GM23338 (cell line): Measurements from ENCODE around the gene ZNF488. TPM values are rescaled to one million over a fixed set of nuclear protein-coding genes. Genes with fewer than 3 reads are reported as not detected.

ENCODE experiments used
- ATAC-seq: fragments of 200-7000 bp; cut with Tn5 transposase; 3 replicates; pipeline ENCODE4 v1.9.1; 2020
- DNase-seq: peaks from one replicate; pipeline ENCODE4 v3.0.0-alpha.2; 2015; ENCODE audit warnings: low spot score
- H2AFZ ChIP-seq: fragments of 200-600 bp; sonication (generic); 2 replicates; pipeline ENCODE4 v1.8.0; 2016; ENCODE audit warnings: antibody characterized with exemption, mild to moderate bottlenecking, moderate library complexity
- H3F3A ChIP-seq: fragments of 200-600 bp; sonication (generic); replicated peaks from 2 replicates; pipeline ENCODE4 v1.8.0; 2017; ENCODE audit warnings: antibody characterized with exemption, mixed run types, low read depth
- H3K27ac ChIP-seq: fragments of 200-600 bp; sonication (generic); 2 replicates; pipeline ENCODE4 v1.6.1; 2016; ENCODE audit warnings: low read depth
- H3K27me3 ChIP-seq: fragments of 200-600 bp; sonication (generic); 2 replicates; pipeline ENCODE4 v1.8.0; 2016; ENCODE audit warnings: mild to moderate bottlenecking, mixed run types, moderate library complexity; ENCODE audit not compliant: insufficient read depth
- H3K36me3 ChIP-seq: fragments of 200-600 bp; sonication (generic); 2 replicates; pipeline ENCODE4 v1.8.0; 2016; ENCODE audit warnings: mild to moderate bottlenecking; ENCODE audit not compliant: insufficient read depth
- H3K4me1 ChIP-seq: fragments of 200-600 bp; sonication (generic); 2 replicates; pipeline ENCODE4 v1.8.0; 2016; ENCODE audit warnings: mild to moderate bottlenecking, moderate library complexity; ENCODE audit not compliant: insufficient read depth
- H3K4me2 ChIP-seq: fragments of 200-600 bp; sonication (generic); 2 replicates; pipeline ENCODE4 v1.7.1; 2017; ENCODE audit warnings: mixed run types
- H3K4me3 ChIP-seq: fragments of 200-600 bp; sonication (generic); 2 replicates; pipeline ENCODE4 v1.6.1; 2016; ENCODE audit warnings: mixed run types
- H3K79me2 ChIP-seq: fragments of 200-600 bp; sonication (generic); replicated peaks from 2 replicates; pipeline ENCODE4 v1.8.0; 2017; ENCODE audit warnings: mild to moderate bottlenecking; ENCODE audit not compliant: insufficient read depth
- H3K9me2 ChIP-seq: fragments of 200-600 bp; sonication (generic); 2 replicates; pipeline ENCODE4 v1.8.0; 2017; ENCODE audit not compliant: insufficient read depth
- H4K20me1 ChIP-seq: fragments of 200-600 bp; sonication (generic); replicated peaks from 2 replicates; pipeline ENCODE4 v1.8.0; 2017; ENCODE audit warnings: mild to moderate bottlenecking; ENCODE audit not compliant: insufficient read depth
- H3K27ac Mint-ChIP-seq: 2 replicates; pipeline ENCODE4 v1.8.0; 2020; ENCODE audit warnings: inconsistent platforms, mild to moderate bottlenecking, moderate library complexity, mixed read lengths
- H3K27me3 Mint-ChIP-seq: 3 replicates; pipeline ENCODE4 v1.8.0; 2022; ENCODE audit warnings: low read depth, mild to moderate bottlenecking, moderate library complexity, mixed read lengths, inconsistent platforms; ENCODE audit not compliant: insufficient read depth, poor library complexity
- H3K36me3 Mint-ChIP-seq: 3 replicates; pipeline ENCODE4 v1.8.0; 2021; ENCODE audit warnings: low read depth, mild to moderate bottlenecking, inconsistent platforms, moderate library complexity, mixed read lengths
- H3K4me1 Mint-ChIP-seq: 3 replicates; pipeline ENCODE4 v1.8.0; 2020; ENCODE audit warnings: mild to moderate bottlenecking, inconsistent platforms, mixed read lengths
- H3K4me3 Mint-ChIP-seq: 3 replicates; pipeline ENCODE4 v1.8.0; 2021; ENCODE audit warnings: moderate library complexity, mild to moderate bottlenecking, inconsistent platforms, mixed read lengths
- H3K9me3 Mint-ChIP-seq: 3 replicates; pipeline ENCODE4 v1.8.0; 2020; ENCODE audit warnings: moderate library complexity, mild to moderate bottlenecking, inconsistent platforms, mixed read lengths
- EZH2 ChIP-seq: fragments of 200-600 bp; sonication (generic); IDR thresholded peaks from one replicate; pipeline ENCODE4 v1.8.0; 2017; ENCODE audit warnings: antibody characterized with exemption, mild to moderate bottlenecking, low read depth; ENCODE audit not compliant: unreplicated experiment
- EZH2phosphoT487 ChIP-seq: fragments of 200-600 bp; sonication (generic); IDR thresholded peaks from one replicate; pipeline ENCODE4 v1.8.1; 2018; ENCODE audit warnings: antibody characterized with exemption; ENCODE audit not compliant: unreplicated experiment
- NANOG ChIP-seq: IDR thresholded peaks from 2 replicates; pipeline ENCODE4 v1.6.1; 2016; ENCODE audit warnings: antibody characterized with exemption, borderline replicate concordance
- ZNF462 ChIP-seq: fragments of 250-450 bp; sonication (Bioruptor Pico); IDR thresholded peaks from 2 replicates; pipeline ENCODE4 v1.5.0; 2020; ENCODE audit warnings: mild to moderate bottlenecking, moderate library complexity
- polyA plus RNA-seq: library from polyadenylated mRNA; unstranded; fragments of >200 nt; fragmentation: Nextera tagmentation; extraction: Ambion mirVana; gene quantifications from 2 replicates; pipeline ENCODE4 v1.2.1, GENCODE V29; 2016
- total RNA-seq: library from RNA; depleted of rRNA; stranded (reverse); fragments of >200 nt; shearing (Covaris generic); gene quantifications from 2 replicates; pipeline ENCODE4 v1.2.3, GENCODE V29; 2014
- TF ChIP-seq, protein P1 (sequence below), 2 experiments: fragments of 200-600 bp in 1 of 2; sonication (generic) in 1 of 2; conservative IDR thresholded peaks; 2 replicates each; pipeline versions ENCODE4 v1.5.1 to v1.6.1; 2016 to 2017; ENCODE audit warnings: antibody characterized with exemption in 2 of 2, low read depth in 2 of 2, mild to moderate bottlenecking in 2 of 2, moderate library complexity in 1 of 2

Gene ZNF488
- total and polyA plus RNA-seq, 2 experiments from 2014 or later = 2.5 to 5.2 TPM

DNA sequence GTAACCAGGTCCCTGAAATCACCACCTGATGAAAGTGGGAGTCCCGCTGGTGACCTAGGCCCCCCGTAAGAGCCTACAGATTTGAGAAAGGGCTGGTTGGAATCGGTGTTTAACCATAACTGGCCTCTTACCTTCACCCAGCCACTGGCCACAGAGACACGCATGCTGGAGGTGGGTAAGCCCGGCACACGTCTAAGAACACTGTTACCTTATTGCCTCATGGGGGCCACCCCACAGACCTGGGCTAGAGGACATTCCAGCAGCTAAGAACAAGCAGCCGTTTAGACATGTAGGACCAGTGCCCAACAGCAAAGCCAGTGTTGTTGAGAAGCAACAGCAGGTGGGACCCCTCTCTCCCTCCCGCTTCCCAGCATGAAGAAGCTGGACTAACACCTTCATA lies 64.3 kb downstream of the ZNF488 start (continued):
- no peak for TF ChIP-seq ZNF462 (CRISPR knock-in tag)

GRCh38 chr10:47318706-47319105 lies 65.4 kb downstream of the ZNF488 start:
- ATAC-seq = peak; percentile 74

DNA sequence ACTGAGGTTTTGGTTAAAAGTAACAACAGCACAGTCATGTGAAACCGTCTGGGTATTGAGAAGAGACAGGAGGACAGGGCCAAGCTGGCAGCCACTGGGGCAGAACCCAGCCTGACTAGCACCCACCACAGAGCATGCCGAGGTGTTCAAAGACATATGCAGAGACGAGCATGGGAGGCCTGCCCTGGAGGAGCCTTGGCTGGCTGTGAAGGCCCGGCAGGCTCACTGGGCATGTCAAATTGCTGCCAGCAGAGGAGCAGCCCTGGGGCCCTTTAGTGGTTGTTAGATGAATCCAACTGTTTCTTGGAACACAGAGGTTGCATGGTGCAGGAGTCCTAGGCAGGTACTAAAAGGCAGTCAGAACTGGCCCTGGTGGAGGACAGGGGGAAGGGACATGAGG lies 66.8 kb downstream of the ZNF488 start:
- H2AFZ ChIP-seq = no peak overlapping the region
- no peak overlapping the region for H3K27ac ChIP-seq
- Mint-ChIP-seq H3K27me3 (peaks cover 9% of the 10 kb centered on the region), H3K27ac (0 out of 2 replicates have a peak overlapping the region, but pooled peaks have one; percentile 64), H3K4me3 (no peak overlapping the region), H3K36me3 (no peaks in the 10 kb centered on the region), H3K9me3 (no peaks in the 10 kb centered on the region), H3K4me1 (no peaks in the 10 kb centered on the region)
- 0 out of 2 replicates have a peak, but pooled peaks cover 4% of the 10 kb centered on the region for H3K9me2 ChIP-seq
- no peaks in the 10 kb centered on the region for H3K36me3 ChIP-seq
- no peaks in the 10 kb centered on the region for H3K79me2 ChIP-seq
- no peaks in the 10 kb centered on the region for H3K4me1 ChIP-seq
- H3K4me3 ChIP-seq = no peak overlapping the region
- no peaks in the 10 kb centered on the region for H3F3A ChIP-seq
- no peaks in the 10 kb centered on the region for H3K27me3 ChIP-seq
- no peak overlapping the region for H3K4me2 ChIP-seq
- H4K20me1 ChIP-seq = no peaks in the 10 kb centered on the region
- ATAC-seq (no peak), DNase-seq (no peak)
- TF ChIP-seq, protein P1, sequence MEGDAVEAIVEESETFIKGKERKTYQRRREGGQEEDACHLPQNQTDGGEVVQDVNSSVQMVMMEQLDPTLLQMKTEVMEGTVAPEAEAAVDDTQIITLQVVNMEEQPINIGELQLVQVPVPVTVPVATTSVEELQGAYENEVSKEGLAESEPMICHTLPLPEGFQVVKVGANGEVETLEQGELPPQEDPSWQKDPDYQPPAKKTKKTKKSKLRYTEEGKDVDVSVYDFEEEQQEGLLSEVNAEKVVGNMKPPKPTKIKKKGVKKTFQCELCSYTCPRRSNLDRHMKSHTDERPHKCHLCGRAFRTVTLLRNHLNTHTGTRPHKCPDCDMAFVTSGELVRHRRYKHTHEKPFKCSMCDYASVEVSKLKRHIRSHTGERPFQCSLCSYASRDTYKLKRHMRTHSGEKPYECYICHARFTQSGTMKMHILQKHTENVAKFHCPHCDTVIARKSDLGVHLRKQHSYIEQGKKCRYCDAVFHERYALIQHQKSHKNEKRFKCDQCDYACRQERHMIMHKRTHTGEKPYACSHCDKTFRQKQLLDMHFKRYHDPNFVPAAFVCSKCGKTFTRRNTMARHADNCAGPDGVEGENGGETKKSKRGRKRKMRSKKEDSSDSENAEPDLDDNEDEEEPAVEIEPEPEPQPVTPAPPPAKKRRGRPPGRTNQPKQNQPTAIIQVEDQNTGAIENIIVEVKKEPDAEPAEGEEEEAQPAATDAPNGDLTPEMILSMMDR (conservative IDR thresholded peaks at IDR 0.05; ENCODE audit: low read depth in 2 of 2) = no peak
- TF ChIP-seq EZH2 = no peak

More at GRCh38 chr10:47318706-47319105, 65.4 kb downstream of the ZNF488 start:
- Mint-ChIP-seq H3K27me3 (peaks cover 9% of the 10 kb centered on the region), H3K9me3 (no peaks in the 10 kb centered on the region), H3K27ac (no peak overlapping the region), H3K4me3 (no peak overlapping the region), H3K36me3 (no peaks in the 10 kb centered on the region), H3K4me1 (no peaks in the 10 kb centered on the region)
- Histone ChIP-seq H3K9me2 (0 out of 2 replicates have a peak, but pooled peaks cover 4% of the 10 kb centered on the region), H4K20me1 (no peaks in the 10 kb centered on the region), H3K79me2 (no peaks in the 10 kb centered on the region), H3K4me3 (no peak overlapping the region), H3K4me2 (no peak overlapping the region), H3K36me3 (no peaks in the 10 kb centered on the region), H2AFZ (peak overlapping the region; percentile 72; the same call in 1 of the 2 replicates), H3K4me1 (no peaks in the 10 kb centered on the region), H3F3A (no peaks in the 10 kb centered on the region), H3K27me3 (no peaks in the 10 kb centered on the region), H3K27ac (no peak overlapping the region)
- DNase-seq = peak; percentile 44
- no peak for TF ChIP-seq NANOG
- TF ChIP-seq EZH2phosphoT487 = no peak
